ENCODE data around the gene STAMBP. TPM values are rescaled to one million over a fixed set of nuclear protein-coding genes. Genes with fewer than 3 reads are reported as not detected.

The STAMBP gene
- total RNA-seq, 4 donors from 2014 or later = 30.5 to 49.1 (median 36.6) TPM

DNA sequence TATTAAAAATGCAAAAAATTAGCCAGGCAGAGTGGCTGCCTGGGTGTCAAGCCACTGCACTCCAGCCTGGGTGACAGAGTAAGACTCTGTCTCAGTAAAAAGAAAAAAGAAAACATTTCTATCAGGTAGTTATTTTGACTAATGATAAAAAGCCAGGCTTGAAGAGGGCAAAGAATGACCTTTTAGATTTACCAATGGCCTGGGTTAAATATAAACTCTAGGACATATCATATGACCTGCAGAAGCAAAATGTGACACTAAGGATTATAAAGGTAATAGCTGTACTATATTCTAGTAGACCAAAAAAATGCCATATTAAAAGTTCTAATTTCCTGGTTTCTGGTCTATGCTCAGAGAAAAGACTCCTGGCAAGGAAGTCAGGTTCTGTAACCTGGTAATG is 16.1 kb upstream of the STAMBP start:
- intact Hi-C loops (cut with DNase I; ENCODE audit: low total_unique reads) = no loop called here
- TF ChIP-seq, protein P1, sequence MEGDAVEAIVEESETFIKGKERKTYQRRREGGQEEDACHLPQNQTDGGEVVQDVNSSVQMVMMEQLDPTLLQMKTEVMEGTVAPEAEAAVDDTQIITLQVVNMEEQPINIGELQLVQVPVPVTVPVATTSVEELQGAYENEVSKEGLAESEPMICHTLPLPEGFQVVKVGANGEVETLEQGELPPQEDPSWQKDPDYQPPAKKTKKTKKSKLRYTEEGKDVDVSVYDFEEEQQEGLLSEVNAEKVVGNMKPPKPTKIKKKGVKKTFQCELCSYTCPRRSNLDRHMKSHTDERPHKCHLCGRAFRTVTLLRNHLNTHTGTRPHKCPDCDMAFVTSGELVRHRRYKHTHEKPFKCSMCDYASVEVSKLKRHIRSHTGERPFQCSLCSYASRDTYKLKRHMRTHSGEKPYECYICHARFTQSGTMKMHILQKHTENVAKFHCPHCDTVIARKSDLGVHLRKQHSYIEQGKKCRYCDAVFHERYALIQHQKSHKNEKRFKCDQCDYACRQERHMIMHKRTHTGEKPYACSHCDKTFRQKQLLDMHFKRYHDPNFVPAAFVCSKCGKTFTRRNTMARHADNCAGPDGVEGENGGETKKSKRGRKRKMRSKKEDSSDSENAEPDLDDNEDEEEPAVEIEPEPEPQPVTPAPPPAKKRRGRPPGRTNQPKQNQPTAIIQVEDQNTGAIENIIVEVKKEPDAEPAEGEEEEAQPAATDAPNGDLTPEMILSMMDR (IDR thresholded peaks at IDR 0.05) = no peak
- TF ChIP-seq POLR2A (IDR thresholded peaks at IDR 0.05) = no peak
- no peak overlapping the region for H3K4me3 ChIP-seq (ENCODE audit: low read depth, poor library complexity, severe bottlenecking)

DNA sequence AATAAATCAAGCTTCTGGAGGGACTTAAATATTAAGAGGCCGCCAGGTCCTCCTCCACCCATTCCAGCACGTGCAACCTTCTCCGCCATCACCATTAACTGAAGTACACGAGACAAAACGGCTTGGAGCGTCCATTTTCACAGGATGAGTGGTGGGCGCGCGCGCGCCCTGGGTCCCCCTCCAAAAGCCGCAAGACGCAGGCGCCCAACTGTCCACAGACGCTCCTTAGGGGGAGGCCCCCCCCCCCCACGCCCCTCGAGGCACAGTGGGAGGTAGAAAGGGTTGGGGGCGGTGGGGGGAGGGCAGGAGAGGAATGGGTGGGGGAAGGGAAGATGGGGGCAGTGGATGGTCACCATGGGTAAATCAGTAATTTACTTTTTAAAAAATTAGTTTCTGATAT is 10.5 kb upstream of the STAMBP start:
- DNase-seq (ENCODE audit: low spot score in 2 of 2) = no peak
- intact Hi-C loops (cut with DNase I; ENCODE audit: low total_unique reads) = no loop called here
- WGBS, 2 donors = 78 to 83% methylated on average over 18 of the region's 18 CpGs
- TF ChIP-seq POLR2A (IDR thresholded peaks at IDR 0.05) = no peak
- TF ChIP-seq, protein P1 (IDR thresholded peaks at IDR 0.05) = no peak
- no peak overlapping the region for H3K4me3 ChIP-seq (ENCODE audit: low read depth, poor library complexity, severe bottlenecking)

More for the DNA sequence above, 16.1 kb upstream of the STAMBP start:
- no peak for DNase-seq (ENCODE audit: low spot score in 2 of 2)

DNA sequence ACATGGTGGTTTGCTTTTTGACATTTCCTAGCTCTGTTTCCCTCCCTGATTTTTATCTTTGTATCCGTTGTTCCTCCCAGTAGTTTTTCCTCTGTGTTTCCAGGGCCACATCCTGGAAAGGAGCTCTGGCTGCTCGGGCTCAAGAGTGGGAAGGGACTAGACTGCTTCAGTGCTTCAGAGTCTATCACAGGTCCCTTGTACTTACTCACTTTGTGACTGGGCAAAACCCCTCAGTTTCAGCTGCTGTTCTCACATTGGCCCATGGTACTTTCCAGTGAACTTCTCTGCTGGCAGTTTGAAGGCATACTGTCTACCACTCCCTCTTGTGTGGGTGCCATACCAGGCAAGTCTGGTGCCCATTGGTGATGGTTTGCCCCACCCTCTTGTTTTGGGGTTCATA is 7.5 kb upstream of the STAMBP start:
- intact Hi-C loops (cut with DNase I; ENCODE audit: low total_unique reads) = no loop called here

DNA sequence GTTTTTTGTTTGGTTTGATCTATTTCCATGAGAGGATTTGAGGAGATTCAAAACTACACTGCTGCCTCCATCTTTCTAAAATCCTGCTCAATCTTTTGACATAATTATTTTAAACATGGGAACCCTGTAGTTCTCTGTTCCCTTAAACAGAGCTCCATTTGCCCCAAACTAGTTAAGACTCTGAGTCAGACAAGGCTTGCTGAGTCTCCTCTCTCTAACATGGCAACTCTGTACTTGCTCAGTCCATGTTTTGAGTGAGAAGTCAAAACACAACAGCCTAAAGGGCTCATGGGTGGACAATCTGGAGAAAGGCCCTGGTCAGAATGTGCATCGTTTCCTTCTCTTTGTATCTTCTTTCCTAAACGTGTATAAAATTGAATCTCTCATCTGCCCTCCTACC is 7.1 kb upstream of the STAMBP start:
- 62 to 72% methylated on average over 2 of the region's 2 CpGs for WGBS, 2 donors
- intact Hi-C loops (cut with DNase I; ENCODE audit: low total_unique reads) = no loop called here
- no peak overlapping the region for H3K4me3 ChIP-seq (ENCODE audit: low read depth, poor library complexity, severe bottlenecking)
- no peak for DNase-seq (ENCODE audit: low spot score in 2 of 2)
- no peak for TF ChIP-seq POLR2A (IDR thresholded peaks at IDR 0.05)
- TF ChIP-seq, protein P1 (IDR thresholded peaks at IDR 0.05) = no peak

More for the DNA sequence above, 7.5 kb upstream of the STAMBP start:
- no peak for DNase-seq (ENCODE audit: low spot score in 2 of 2)
- no peak overlapping the region for H3K4me3 ChIP-seq (ENCODE audit: low read depth, poor library complexity, severe bottlenecking)
- WGBS, 2 donors = 20 to 28% methylated on average over 2 of the region's 2 CpGs
- TF ChIP-seq POLR2A (IDR thresholded peaks at IDR 0.05) = no peak
- TF ChIP-seq, protein P1 (IDR thresholded peaks at IDR 0.05) = no peak

DNA sequence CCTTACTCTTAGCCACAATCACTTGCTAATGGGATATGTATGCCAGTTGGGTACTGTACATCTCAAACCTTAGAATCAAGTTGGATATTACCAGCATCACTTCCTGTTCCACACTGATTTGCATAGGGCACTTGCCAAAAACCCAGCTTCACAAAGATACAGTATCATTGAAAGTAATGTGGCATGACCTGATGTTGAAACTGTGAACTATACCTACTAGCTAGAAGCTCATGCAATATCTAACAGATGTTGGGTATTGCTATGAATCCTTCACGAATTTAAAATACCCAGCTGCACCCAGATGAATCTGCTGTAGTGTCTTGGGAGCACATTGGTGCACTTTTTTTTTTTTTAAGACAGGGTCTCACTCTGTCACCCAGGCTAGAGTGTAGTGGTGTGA is 6.5 kb upstream of the STAMBP start:
- intact Hi-C loops (cut with DNase I; ENCODE audit: low total_unique reads) = no loop called here
- no peak for DNase-seq (ENCODE audit: low spot score in 2 of 2)
- 49 to 53% methylated on average over 1 of the region's 1 CpG for WGBS, 2 donors
- H3K4me3 ChIP-seq (ENCODE audit: low read depth, poor library complexity, severe bottlenecking) = no peak overlapping the region
- TF ChIP-seq, protein P1 (IDR thresholded peaks at IDR 0.05) = no peak
- no peak for TF ChIP-seq POLR2A (IDR thresholded peaks at IDR 0.05)

DNA sequence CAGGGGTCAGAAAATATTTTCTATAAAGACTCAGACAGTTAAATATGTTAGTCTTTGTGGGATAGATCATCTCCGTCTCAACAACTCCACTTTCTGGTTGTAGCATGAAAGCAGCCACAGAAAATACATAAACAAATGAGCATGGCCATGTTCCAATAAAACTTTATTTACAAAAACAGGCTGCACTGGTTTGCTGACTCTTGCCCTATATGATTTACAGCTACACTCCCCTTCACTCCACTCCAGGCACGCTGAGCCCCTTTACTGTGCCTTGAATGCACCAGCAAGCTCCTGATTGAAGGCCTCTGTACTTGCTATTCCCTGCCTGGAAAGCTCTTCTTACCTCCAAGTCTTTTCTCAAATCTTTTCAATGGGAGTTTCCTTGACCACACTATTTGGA is 5.8 kb upstream of the STAMBP start:
- no peak for DNase-seq (ENCODE audit: low spot score in 2 of 2)
- TF ChIP-seq, protein P1 (IDR thresholded peaks at IDR 0.05) = no peak
- no peak for TF ChIP-seq POLR2A (IDR thresholded peaks at IDR 0.05)
- intact Hi-C loops (cut with DNase I; ENCODE audit: low total_unique reads) = no loop called here
- H3K4me3 ChIP-seq (ENCODE audit: low read depth, poor library complexity, severe bottlenecking) = no peak overlapping the region
- 64 to 67% methylated on average over 2 of the region's 2 CpGs for WGBS, 2 donors
